ENCODE data around the gene TELO2.

GRCh38 chr16:1456951-1457350, 36.2 kb upstream of the TELO2 start:
- TF ChIP-seq CTCF (IDR thresholded peaks at IDR 0.05) (no peak), POLR2A (IDR thresholded peaks at IDR 0.05) (no peak)

All from lower leg skin (tissue), 3 donors.